GM11168 (cell line): Measurements from ENCODE around the gene TMEM205.
"Not testable (repeated sequence)": the region's sequence is repeated elsewhere in the genome, so short reads cannot be mapped to it uniquely, and the experiment has no call there.

Experiments
- in situ Hi-C: fragments of 300-500 bp; cut with MboI; formaldehyde crosslinking; loops from one replicate; pipeline ENCODE4 v1.12.0; 2022; ENCODE audit warnings: low sequenced_read_pairs; ENCODE audit not compliant: unreplicated experiment

Gene TMEM205

GRCh38 chr19:11373885-11374432, 27.9 kb upstream of the TMEM205 start:
- in situ Hi-C loops, result no loop called here

- in situ Hi-C loops, result no loop called here
Observed at GRCh38 chr19:11373166-11373884, 27.3 kb upstream of the TMEM205 start.

- in situ Hi-C loops, result no loop called here
Observed at GRCh38 chr19:11370744-11371143, 24.7 kb upstream of the TMEM205 start.

GRCh38 chr19:11367528-11367927, 21.5 kb upstream of the TMEM205 start:
- in situ Hi-C loops, result no loop called here

- in situ Hi-C loops, result no loop called here
Observed at GRCh38 chr19:11365557-11366117, 19.6 kb upstream of the TMEM205 start.

GRCh38 chr19:11364935-11365334, 18.9 kb upstream of the TMEM205 start:
- in situ Hi-C loops, result no loop called here

GRCh38 chr19:11364296-11364904, 18.3 kb upstream of the TMEM205 start:
- in situ Hi-C loops, result no loop called here

GRCh38 chr19:11363881-11364280, 17.8 kb upstream of the TMEM205 start:
- in situ Hi-C loops, result no loop called here

GRCh38 chr19:11361771-11362731, 16.0 kb upstream of the TMEM205 start:
- in situ Hi-C loops, result no loop called here

- in situ Hi-C loops, result no loop called here
Observed at GRCh38 chr19:11361037-11361770, 15.1 kb upstream of the TMEM205 start.

- in situ Hi-C loops, result no loop called here
Observed at GRCh38 chr19:11359421-11359820, 13.4 kb upstream of the TMEM205 start.

- in situ Hi-C loops, result no loop called here
Observed at GRCh38 chr19:11356676-11357550, 10.8 kb upstream of the TMEM205 start.

- in situ Hi-C loops, result no loop called here
Observed at GRCh38 chr19:11356074-11356397, 10.0 kb upstream of the TMEM205 start.

GRCh38 chr19:11355160-11356073, 9.3 kb upstream of the TMEM205 start, which contains the start of gene PLPPR2:
Gene PLPPR2 (plus strand): TSS chr19:11355432. CDS start chr19:11357674, 2,242 bp downstream.
- in situ Hi-C loops, result no loop called here

GRCh38 chr19:11354102-11354501, 8.0 kb upstream of the TMEM205 start:
- in situ Hi-C loops, result not testable (repeated sequence)

GRCh38 chr19:11349171-11349570, 3.1 kb upstream of the TMEM205 start:
- in situ Hi-C loops, result no loop called here

- in situ Hi-C loops, result no loop called here
Observed at GRCh38 chr19:11347546-11348039, 1.5 kb upstream of the TMEM205 start.
